ENCODE measurements around the gene RNF169.
A peak's percentile ranks its signal among the peaks of the same experiment; 100 is the strongest.

RNF169 gene

DNA sequence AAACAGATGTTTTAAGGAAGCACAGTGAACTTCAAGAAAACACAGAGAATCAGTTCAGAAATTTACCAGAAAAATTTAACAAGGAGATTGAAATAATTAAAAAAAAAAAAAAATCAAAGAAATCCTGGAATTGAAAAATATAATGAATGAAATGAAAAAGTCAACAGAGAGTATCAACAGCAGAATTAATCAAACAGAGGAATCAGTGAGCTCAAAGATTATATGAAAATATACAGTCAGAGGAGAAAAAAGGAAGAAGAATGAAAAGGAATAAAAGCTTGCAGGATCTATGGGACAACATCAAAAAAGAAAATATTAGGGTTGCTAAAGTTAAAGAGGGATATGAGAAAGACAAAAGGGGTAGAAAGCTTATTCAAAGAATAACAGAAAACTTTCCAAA, 117.9 kb downstream of the RNF169 start:
- H3K36me3 Mint-ChIP-seq = peaks cover 92 to 96% of the 10 kb centered on the region in 2 donors
- H3K4me1 Mint-ChIP-seq = no peaks in the 10 kb centered on the region
- H3K27ac Mint-ChIP-seq = no peak overlapping the region
- H3K9me3 Mint-ChIP-seq = peaks cover 45 to 51% of the 10 kb centered on the region in 2 donors
- DNase-seq (no peak), ATAC-seq (replicated peaks) (no peak)
- no peak overlapping the region for H3K4me3 Mint-ChIP-seq
- H3K27me3 Mint-ChIP-seq = no peaks in the 10 kb centered on the region

GRCh38 chr11:74870485-74870884, 121.8 kb downstream of the RNF169 start:
- Mint-ChIP-seq H3K27me3 (no peaks in the 10 kb centered on the region), H3K27ac (no peak overlapping the region), H3K36me3 (peaks cover 87 to 90% of the 10 kb centered on the region in 2 donors), H3K4me1 (no peaks in the 10 kb centered on the region), H3K4me3 (no peak overlapping the region), H3K9me3 (peaks cover 49 to 56% of the 10 kb centered on the region in 2 donors)
- no peak for DNase-seq
- peak in 1 of 2 donors; percentile 31 for ATAC-seq (replicated peaks)

DNA sequence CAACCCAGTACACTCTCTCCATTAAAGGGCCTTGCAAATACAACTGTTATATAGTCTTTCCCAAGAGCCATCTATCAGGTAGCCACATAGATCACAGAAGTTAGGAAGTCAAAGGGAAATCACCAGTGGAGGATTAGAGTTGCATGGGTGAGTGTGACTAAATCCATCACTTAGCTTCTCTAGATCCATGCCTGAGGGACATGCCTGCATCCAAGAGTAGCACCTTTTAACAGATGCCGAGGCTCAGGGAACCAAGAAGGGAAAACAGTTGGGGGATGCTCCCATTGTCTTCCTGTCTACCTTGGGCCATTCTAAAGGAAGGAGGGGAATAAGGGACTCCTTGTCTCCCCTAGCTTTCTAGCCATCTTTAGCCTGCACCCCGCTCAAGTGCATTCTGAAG, 122.4 kb downstream of the RNF169 start:
- no peak for DNase-seq
- peaks cover 84 to 91% of the 10 kb centered on the region in 2 donors for H3K36me3 Mint-ChIP-seq
- no peak for ATAC-seq (replicated peaks)
- no peaks in the 10 kb centered on the region for H3K27me3 Mint-ChIP-seq
- H3K4me3 Mint-ChIP-seq = no peak overlapping the region
- H3K9me3 Mint-ChIP-seq = peaks cover 49 to 55% of the 10 kb centered on the region in 2 donors
- H3K27ac Mint-ChIP-seq = no peak overlapping the region
- no peaks in the 10 kb centered on the region for H3K4me1 Mint-ChIP-seq

DNA sequence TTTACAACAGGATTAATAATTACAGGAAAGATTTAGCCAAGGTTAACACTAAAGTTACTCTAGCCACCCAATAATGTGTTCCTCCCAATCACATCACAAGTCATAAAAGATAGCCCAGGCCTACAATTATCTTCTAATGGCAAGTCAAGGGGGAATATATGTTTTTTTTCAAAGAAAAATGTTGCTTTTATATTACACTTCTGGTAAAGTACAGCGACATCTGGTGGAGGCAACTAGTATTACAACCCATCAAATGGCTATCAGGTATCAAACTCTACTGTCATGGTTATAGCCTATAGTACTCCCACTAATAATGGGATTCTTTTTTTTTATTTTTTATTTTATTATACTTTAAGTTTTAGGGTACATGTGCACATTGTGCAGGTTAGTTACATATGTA, 128.5 kb downstream of the RNF169 start:
- no peak for DNase-seq
- Mint-ChIP-seq H3K4me3 (no peak overlapping the region), H3K4me1 (no peaks in the 10 kb centered on the region), H3K9me3 (peaks cover 3 to 13% of the 10 kb centered on the region in 2 donors), H3K27ac (no peak overlapping the region), H3K36me3 (peaks cover 43 to 48% of the 10 kb centered on the region in 2 donors), H3K27me3 (no peaks in the 10 kb centered on the region)
- no peak for ATAC-seq (replicated peaks)
